ENCODE results near the gene TBX21.

Gene TBX21

GRCh38 chr17:47733047-47733673 is at the start of gene TBX21:
TBX21 (plus strand) TSS chr17:47733236; CDS start chr17:47733455, 219 bp downstream.
- peak; percentile 85 for DNase-seq (ENCODE audit: low read depth)

GRCh38 chr17:47684025-47684424 is 49.0 kb upstream of the TBX21 start:
- no peak for DNase-seq (ENCODE audit: low read depth)

- DNase-seq (ENCODE audit: low read depth) = no peak
Observed at GRCh38 chr17:47684535-47685193, 48.4 kb upstream of the TBX21 start.

GRCh38 chr17:47685556-47686275 is 47.3 kb upstream of the TBX21 start:
- DNase-seq (ENCODE audit: low read depth) = no peak

GRCh38 chr17:47686276-47686635 is 46.8 kb upstream of the TBX21 start:
- DNase-seq (ENCODE audit: low read depth) = no peak

- no peak for DNase-seq (ENCODE audit: low read depth)
Observed at GRCh38 chr17:47686664-47687327, 46.2 kb upstream of the TBX21 start.

- no peak for DNase-seq (ENCODE audit: low read depth)
Observed at GRCh38 chr17:47687328-47687690, 45.7 kb upstream of the TBX21 start.

- DNase-seq (ENCODE audit: low read depth) = no peak
Observed at GRCh38 chr17:47687748-47688147, 45.3 kb upstream of the TBX21 start.

GRCh38 chr17:47690121-47690520 is 42.9 kb upstream of the TBX21 start:
- no peak for DNase-seq (ENCODE audit: low read depth)

- DNase-seq (ENCODE audit: low read depth) = no peak
Observed at GRCh38 chr17:47692137-47692894, 40.7 kb upstream of the TBX21 start.

- no peak for DNase-seq (ENCODE audit: low read depth)
Observed at GRCh38 chr17:47692895-47693730, 39.9 kb upstream of the TBX21 start.

- DNase-seq (ENCODE audit: low read depth) = no peak
Observed at GRCh38 chr17:47693731-47694580, 39.1 kb upstream of the TBX21 start, which contains the start of gene TBKBP1. TBKBP1 (plus strand) TSS chr17:47694161; CDS start chr17:47696113, 1,952 bp downstream.

GRCh38 chr17:47694581-47695428 is 38.2 kb upstream of the TBX21 start:
- DNase-seq (ENCODE audit: low read depth) = no peak

- no peak for DNase-seq (ENCODE audit: low read depth)
Observed at GRCh38 chr17:47695429-47696376, 37.3 kb upstream of the TBX21 start.

GRCh38 chr17:47696717-47697642 is 36.1 kb upstream of the TBX21 start:
- DNase-seq (ENCODE audit: low read depth) = no peak

- no peak for DNase-seq (ENCODE audit: low read depth)
Observed at GRCh38 chr17:47697906-47698711, 34.9 kb upstream of the TBX21 start.
